HG02884 (cell line): ENCODE measurements around the gene CHD5.

ENCODE experiments used
- ATAC-seq: cut with Tn5 transposase; IDR thresholded peaks from one replicate; pipeline ENCODE4 v1.9.1; 2021; ENCODE audit warnings: mild to moderate bottlenecking, moderate library complexity; ENCODE audit not compliant: unreplicated experiment

The CHD5 gene

GRCh38 chr1:6157132-6157527, 23.0 kb downstream of the CHD5 start:
- ATAC-seq, result no peak

GRCh38 chr1:6154525-6155319, 25.4 kb downstream of the CHD5 start:
- no peak for ATAC-seq

- no peak for ATAC-seq
Observed at GRCh38 chr1:6152882-6153281, 27.2 kb downstream of the CHD5 start.

- no peak for ATAC-seq
Observed at GRCh38 chr1:6152181-6152580, 27.9 kb downstream of the CHD5 start.

GRCh38 chr1:6151291-6151822, 28.8 kb downstream of the CHD5 start:
- no peak for ATAC-seq

- ATAC-seq, result no peak
Observed at GRCh38 chr1:6150006-6150938, 29.8 kb downstream of the CHD5 start.

- no peak for ATAC-seq
Observed at GRCh38 chr1:6149597-6149996, 30.5 kb downstream of the CHD5 start.

GRCh38 chr1:6148497-6149241, 31.5 kb downstream of the CHD5 start:
- no peak for ATAC-seq

GRCh38 chr1:6145864-6146410, 34.2 kb downstream of the CHD5 start:
- no peak for ATAC-seq

GRCh38 chr1:6145396-6145750, 34.7 kb downstream of the CHD5 start:
- ATAC-seq, result no peak

GRCh38 chr1:6144647-6145395, 35.3 kb downstream of the CHD5 start:
- no peak for ATAC-seq

GRCh38 chr1:6144175-6144574, 35.9 kb downstream of the CHD5 start:
- ATAC-seq, result no peak

GRCh38 chr1:6143395-6143794, 36.7 kb downstream of the CHD5 start:
- no peak for ATAC-seq

GRCh38 chr1:6142734-6143133, 37.4 kb downstream of the CHD5 start:
- no peak for ATAC-seq

GRCh38 chr1:6142036-6142621, 38.0 kb downstream of the CHD5 start:
- no peak for ATAC-seq

GRCh38 chr1:6141592-6141991, 38.5 kb downstream of the CHD5 start:
- ATAC-seq, result no peak

- no peak for ATAC-seq
Observed at GRCh38 chr1:6140413-6140812, 39.7 kb downstream of the CHD5 start.

- no peak for ATAC-seq
Observed at GRCh38 chr1:6137758-6138157, 42.4 kb downstream of the CHD5 start.

- no peak for ATAC-seq
Observed at GRCh38 chr1:6136516-6137220, 43.5 kb downstream of the CHD5 start.
